ENCODE data around the gene SRC.

The SRC gene

GRCh38 chr20:37442547-37442946 lies 96.6 kb downstream of the SRC start:
- Histone ChIP-seq H3K36me3 (ENCODE audit: control insufficient read depth, insufficient read depth, low read length) (no peaks in the 10 kb centered on the region), H3K27me3 (replicated peaks; ENCODE audit: control insufficient read depth, insufficient read depth, low read length, poor library complexity, severe bottlenecking) (no peaks in the 10 kb centered on the region), H3K4me3 (ENCODE audit: insufficient read depth, low read depth, low read length, poor library complexity, severe bottlenecking) (no peak overlapping the region), H3K9me3 (ENCODE audit: control insufficient read depth, low read length) (no peaks in the 10 kb centered on the region), H3K4me1 (ENCODE audit: control insufficient read depth, insufficient read depth, low read length, poor library complexity, severe bottlenecking) (no peaks in the 10 kb centered on the region), H3K27ac (ENCODE audit: insufficient read depth, low read length, poor library complexity, severe bottlenecking) (no peak overlapping the region)
- DNase-seq, result no peak

- no peak overlapping the region for H3K27ac ChIP-seq (ENCODE audit: insufficient read depth, low read length, poor library complexity, severe bottlenecking)
- no peak overlapping the region for H3K4me3 ChIP-seq (ENCODE audit: insufficient read depth, low read depth, low read length, poor library complexity, severe bottlenecking)
Measured at GRCh38 chr20:37442986-37443385, 97.0 kb downstream of the SRC start.

GRCh38 chr20:37443596-37443995 lies 97.7 kb downstream of the SRC start:
- no peak for DNase-seq
- H3K27ac ChIP-seq (ENCODE audit: insufficient read depth, low read length, poor library complexity, severe bottlenecking), result no peak overlapping the region
- no peaks in the 10 kb centered on the region for H3K27me3 ChIP-seq (replicated peaks; ENCODE audit: control insufficient read depth, insufficient read depth, low read length, poor library complexity, severe bottlenecking)
- no peaks in the 10 kb centered on the region for H3K9me3 ChIP-seq (ENCODE audit: control insufficient read depth, low read length)
- no peak overlapping the region for H3K4me3 ChIP-seq (ENCODE audit: insufficient read depth, low read depth, low read length, poor library complexity, severe bottlenecking)
- no peaks in the 10 kb centered on the region for H3K4me1 ChIP-seq (ENCODE audit: control insufficient read depth, insufficient read depth, low read length, poor library complexity, severe bottlenecking)
- no peaks in the 10 kb centered on the region for H3K36me3 ChIP-seq (ENCODE audit: control insufficient read depth, insufficient read depth, low read length)

More at GRCh38 chr20:37442986-37443385, 97.0 kb downstream of the SRC start:
- Histone ChIP-seq H3K9me3 (ENCODE audit: control insufficient read depth, low read length) (no peaks in the 10 kb centered on the region), H3K4me1 (ENCODE audit: control insufficient read depth, insufficient read depth, low read length, poor library complexity, severe bottlenecking) (no peaks in the 10 kb centered on the region), H3K27me3 (replicated peaks; ENCODE audit: control insufficient read depth, insufficient read depth, low read length, poor library complexity, severe bottlenecking) (no peaks in the 10 kb centered on the region), H3K36me3 (ENCODE audit: control insufficient read depth, insufficient read depth, low read length) (no peaks in the 10 kb centered on the region)
- DNase-seq, result no peak

GRCh38 chr20:37445041-37445440 lies 99.1 kb downstream of the SRC start:
- H3K36me3 ChIP-seq (ENCODE audit: control insufficient read depth, insufficient read depth, low read length), result no peaks in the 10 kb centered on the region
- DNase-seq, result no peak
- H3K4me1 ChIP-seq (ENCODE audit: control insufficient read depth, insufficient read depth, low read length, poor library complexity, severe bottlenecking), result no peaks in the 10 kb centered on the region
- H3K4me3 ChIP-seq (ENCODE audit: insufficient read depth, low read depth, low read length, poor library complexity, severe bottlenecking), result no peak overlapping the region
- no peaks in the 10 kb centered on the region for H3K9me3 ChIP-seq (ENCODE audit: control insufficient read depth, low read length)
- H3K27me3 ChIP-seq (replicated peaks; ENCODE audit: control insufficient read depth, insufficient read depth, low read length, poor library complexity, severe bottlenecking), result no peaks in the 10 kb centered on the region
- H3K27ac ChIP-seq (ENCODE audit: insufficient read depth, low read length, poor library complexity, severe bottlenecking), result no peak overlapping the region

- Histone ChIP-seq H3K36me3 (ENCODE audit: control insufficient read depth, insufficient read depth, low read length) (no peaks in the 10 kb centered on the region), H3K27me3 (replicated peaks; ENCODE audit: control insufficient read depth, insufficient read depth, low read length, poor library complexity, severe bottlenecking) (no peaks in the 10 kb centered on the region), H3K9me3 (ENCODE audit: control insufficient read depth, low read length) (no peaks in the 10 kb centered on the region), H3K4me3 (ENCODE audit: insufficient read depth, low read depth, low read length, poor library complexity, severe bottlenecking) (no peak overlapping the region), H3K4me1 (ENCODE audit: control insufficient read depth, insufficient read depth, low read length, poor library complexity, severe bottlenecking) (no peaks in the 10 kb centered on the region), H3K27ac (ENCODE audit: insufficient read depth, low read length, poor library complexity, severe bottlenecking) (no peak overlapping the region)
- DNase-seq, result no peak
Measured at GRCh38 chr20:37446286-37447032, 100.5 kb downstream of the SRC start.

- Histone ChIP-seq H3K4me3 (ENCODE audit: insufficient read depth, low read depth, low read length, poor library complexity, severe bottlenecking) (no peak overlapping the region), H3K27me3 (replicated peaks; ENCODE audit: control insufficient read depth, insufficient read depth, low read length, poor library complexity, severe bottlenecking) (no peaks in the 10 kb centered on the region), H3K4me1 (ENCODE audit: control insufficient read depth, insufficient read depth, low read length, poor library complexity, severe bottlenecking) (no peaks in the 10 kb centered on the region), H3K9me3 (ENCODE audit: control insufficient read depth, low read length) (no peaks in the 10 kb centered on the region), H3K27ac (ENCODE audit: insufficient read depth, low read length, poor library complexity, severe bottlenecking) (no peak overlapping the region), H3K36me3 (ENCODE audit: control insufficient read depth, insufficient read depth, low read length) (no peaks in the 10 kb centered on the region)
- DNase-seq, result no peak
Measured at GRCh38 chr20:37447688-37448087, 101.7 kb downstream of the SRC start.

GRCh38 chr20:37449276-37449675 lies 103.3 kb downstream of the SRC start:
- Histone ChIP-seq H3K27me3 (replicated peaks; ENCODE audit: control insufficient read depth, insufficient read depth, low read length, poor library complexity, severe bottlenecking) (no peaks in the 10 kb centered on the region), H3K27ac (ENCODE audit: insufficient read depth, low read length, poor library complexity, severe bottlenecking) (no peak overlapping the region)
- no peak for DNase-seq

GRCh38 chr20:37450344-37450743 lies 104.4 kb downstream of the SRC start:
- H3K27ac ChIP-seq (ENCODE audit: insufficient read depth, low read length, poor library complexity, severe bottlenecking), result no peak overlapping the region
- H3K4me3 ChIP-seq (ENCODE audit: insufficient read depth, low read depth, low read length, poor library complexity, severe bottlenecking), result no peak overlapping the region
- no peak for DNase-seq
- no peaks in the 10 kb centered on the region for H3K27me3 ChIP-seq (replicated peaks; ENCODE audit: control insufficient read depth, insufficient read depth, low read length, poor library complexity, severe bottlenecking)
- no peaks in the 10 kb centered on the region for H3K4me1 ChIP-seq (ENCODE audit: control insufficient read depth, insufficient read depth, low read length, poor library complexity, severe bottlenecking)
- no peaks in the 10 kb centered on the region for H3K9me3 ChIP-seq (ENCODE audit: control insufficient read depth, low read length)
- H3K36me3 ChIP-seq (ENCODE audit: control insufficient read depth, insufficient read depth, low read length), result no peaks in the 10 kb centered on the region

More at GRCh38 chr20:37449276-37449675, 103.3 kb downstream of the SRC start:
- Histone ChIP-seq H3K36me3 (ENCODE audit: control insufficient read depth, insufficient read depth, low read length) (no peaks in the 10 kb centered on the region), H3K9me3 (ENCODE audit: control insufficient read depth, low read length) (no peaks in the 10 kb centered on the region), H3K4me1 (ENCODE audit: control insufficient read depth, insufficient read depth, low read length, poor library complexity, severe bottlenecking) (no peaks in the 10 kb centered on the region), H3K4me3 (ENCODE audit: insufficient read depth, low read depth, low read length, poor library complexity, severe bottlenecking) (no peak overlapping the region)

- H3K27me3 ChIP-seq (replicated peaks; ENCODE audit: control insufficient read depth, insufficient read depth, low read length, poor library complexity, severe bottlenecking), result no peaks in the 10 kb centered on the region
Measured at GRCh38 chr20:37451616-37452015, 105.7 kb downstream of the SRC start.

GRCh38 chr20:37452236-37452635 lies 106.3 kb downstream of the SRC start:
- Histone ChIP-seq H3K36me3 (ENCODE audit: control insufficient read depth, insufficient read depth, low read length) (no peaks in the 10 kb centered on the region), H3K27me3 (replicated peaks; ENCODE audit: control insufficient read depth, insufficient read depth, low read length, poor library complexity, severe bottlenecking) (no peaks in the 10 kb centered on the region), H3K4me1 (ENCODE audit: control insufficient read depth, insufficient read depth, low read length, poor library complexity, severe bottlenecking) (no peaks in the 10 kb centered on the region), H3K4me3 (ENCODE audit: insufficient read depth, low read depth, low read length, poor library complexity, severe bottlenecking) (no peak overlapping the region), H3K27ac (ENCODE audit: insufficient read depth, low read length, poor library complexity, severe bottlenecking) (no peak overlapping the region), H3K9me3 (ENCODE audit: control insufficient read depth, low read length) (no peaks in the 10 kb centered on the region)
- DNase-seq, result no peak

More at GRCh38 chr20:37451616-37452015, 105.7 kb downstream of the SRC start:
- Histone ChIP-seq H3K36me3 (ENCODE audit: control insufficient read depth, insufficient read depth, low read length) (no peaks in the 10 kb centered on the region), H3K4me1 (ENCODE audit: control insufficient read depth, insufficient read depth, low read length, poor library complexity, severe bottlenecking) (no peaks in the 10 kb centered on the region), H3K9me3 (ENCODE audit: control insufficient read depth, low read length) (no peaks in the 10 kb centered on the region), H3K27ac (ENCODE audit: insufficient read depth, low read length, poor library complexity, severe bottlenecking) (no peak overlapping the region), H3K4me3 (ENCODE audit: insufficient read depth, low read depth, low read length, poor library complexity, severe bottlenecking) (no peak overlapping the region)
- no peak for DNase-seq
